Right lobe of liver (tissue), 6 donors: ENCODE measurements around the gene RAP2B. TPM values are rescaled to one million over a fixed set of nuclear protein-coding genes. Genes with fewer than 3 reads are reported as not detected.

Source experiments
- ATAC-seq, 4 donors: fragments of 200-7000 bp; cut with Tn5 transposase; one replicate each; pipeline ENCODE4 v1.9.1; 2020; ENCODE audit warnings: mild to moderate bottlenecking in 4 of 4, moderate library complexity in 4 of 4
- DNase-seq, 3 donors: peaks; one replicate each; pipeline ENCODE4 v3.0.0-alpha.2; 2020
- H3K27ac ChIP-seq, 3 donors: fragments of 200-600 bp; one replicate each; pipeline ENCODE4 v1.8.0; 2022
- H3K27me3 ChIP-seq, 2 donors: fragments of 200-600 bp; one replicate each; pipeline ENCODE4 v1.8.0; 2022
- H3K36me3 ChIP-seq, 4 donors: fragments of 200-600 bp; sonication (generic) in 1 of 4; one replicate each; pipeline versions ENCODE4 v1.5.1 to v1.8.0; 2017 to 2022; ENCODE audit warnings: control low read depth in 1 of 4
- H3K4me1 ChIP-seq, 4 donors: fragments of 200-600 bp; sonication (generic) in 1 of 4; one replicate each; pipeline versions ENCODE4 v1.5.1 to v1.8.0; 2017 to 2022; ENCODE audit warnings: control low read depth in 1 of 4
- H3K4me3 ChIP-seq, 3 donors: fragments of 200-600 bp; one replicate each; pipeline ENCODE4 v1.8.0; 2022
- H3K9me3 ChIP-seq, 4 donors: fragments of 200-600 bp; sonication (generic) in 1 of 4; one replicate each; pipeline versions ENCODE4 v1.5.1 to v1.8.0; 2017 to 2022; ENCODE audit warnings: control low read depth in 1 of 4
- CTCF ChIP-seq, 4 donors: fragments of 200-600 bp in 3 of 4; fragments of 450-650 bp in 1 of 4; IDR thresholded peaks; one replicate each; pipeline versions ENCODE4 v1.5.1 to v1.8.0; 2016 to 2022; ENCODE audit warnings: antibody characterized with exemption in 4 of 4, mild to moderate bottlenecking in 2 of 4
- POLR2A ChIP-seq: fragments of 450-650 bp; IDR thresholded peaks from one replicate; pipeline ENCODE4 v1.6.1; 2017; ENCODE audit warnings: antibody characterized with exemption, mild to moderate bottlenecking
- WGBS: methylation state at CpG from one replicate; pipeline ENCODE4 v1.1.6; 2018; ENCODE audit warnings: low coverage, low lambda C conversion rate; ENCODE audit not compliant: insufficient coverage; ENCODE audit errors: missing lambda C conversion rate; 5-methylcytosine and 5-hydroxymethylcytosine counted together
- intact Hi-C, 2 donors: fragments of 100-400 bp; cut with DNase I; formaldehyde crosslinking; loops; one replicate each; pipeline versions ENCODE4 v1.11.2 to v1.14.1; 2022
- total RNA-seq, 6 experiments: library from RNA; depleted of rRNA in 2 of 6; stranded (reverse); fragments of >200 nt in 2 of 6; fragmentation: NEBNext Ultra II Directional in 3 of 6; extraction: Animal tissue kit (Norgen Biotek cat#: 25700) in 3 of 6; gene quantifications; one replicate each; pipeline versions ENCODE4 v1.1.0 to v1.2.4, GENCODE V29; 2016 to 2023
- donor health status: DM: no; HTN: yes; CAD: no.
- donor health status: DM: no; HTN: no; CAD: no.
- donor health status: DM: no; HTN: no; CAD: no.
- donor health status: DM: no; HTN: yes; CAD: no.
- donor health status: DM: no; HTN: yes; CAD: no.

Gene RAP2B
- total RNA-seq, 6 experiments from 2014 or later = 2.4 to 17.6 (median 4.5) TPM

GRCh38 chr3:153158189-153158588, 3.8 kb upstream of the RAP2B start:
- Histone ChIP-seq H3K4me1 (peaks cover 0 to 16% (median 0%) of the 10 kb centered on the region in 4 donors), H3K4me3 (no peak overlapping the region), H3K27ac (peak overlapping the region in 1 of 3 donors; percentile 8), H3K9me3 (no peaks in the 10 kb centered on the region), H3K36me3 (no peaks in the 10 kb centered on the region), H3K27me3 (no peaks in the 10 kb centered on the region)
- no peak for TF ChIP-seq POLR2A
- TF ChIP-seq CTCF (IDR thresholded peaks at IDR 0.05) = no peak
- DNase-seq = no peak
- ATAC-seq = no peak
- intact Hi-C loops = no loop called here
- 46% methylated on average over 4 of the region's 4 CpGs for WGBS

- H3K4me1 ChIP-seq = peaks cover 0 to 18% (median 3%) of the 10 kb centered on the region in 4 donors
- WGBS = 83% methylated on average over 6 of the region's 9 CpGs
- H3K4me3 ChIP-seq = no peak overlapping the region
- H3K27me3 ChIP-seq = no peaks in the 10 kb centered on the region
- no peaks in the 10 kb centered on the region for H3K36me3 ChIP-seq
- intact Hi-C loops = no loop called here
- H3K27ac ChIP-seq = no peak overlapping the region
- H3K9me3 ChIP-seq = no peaks in the 10 kb centered on the region
- ATAC-seq (no peak), DNase-seq (no peak)
- no peak for TF ChIP-seq POLR2A
- TF ChIP-seq CTCF (IDR thresholded peaks at IDR 0.05) = no peak
Measured at GRCh38 chr3:153158961-153159735, 2.9 kb upstream of the RAP2B start.

GRCh38 chr3:153159771-153160397, 2.1 kb upstream of the RAP2B start:
- 64% methylated on average over 6 of the region's 9 CpGs for whole genome bisulfite sequencing
- Histone ChIP-seq H3K4me1 (peaks cover 0 to 21% (median 3%) of the 10 kb centered on the region in 4 donors), H3K9me3 (no peaks in the 10 kb centered on the region), H3K27me3 (no peaks in the 10 kb centered on the region), H3K4me3 (peak overlapping the region; percentile 51 to 86 (median 82)), H3K27ac (peak overlapping the region; percentile 78 to 86 (median 86)), H3K36me3 (no peaks in the 10 kb centered on the region)
- intact Hi-C loops = no loop called here
- DNase-seq = no peak
- no peak for ATAC-seq
- TF ChIP-seq POLR2A (no peak), CTCF (IDR thresholded peaks at IDR 0.05) (no peak)

- Histone ChIP-seq H3K4me1 (peaks cover 0 to 21% (median 3%) of the 10 kb centered on the region in 4 donors), H3K36me3 (no peaks in the 10 kb centered on the region), H3K9me3 (no peaks in the 10 kb centered on the region), H3K27ac (peak overlapping the region; percentile 78 to 86 (median 86)), H3K4me3 (peak overlapping the region; percentile 51 to 86 (median 82)), H3K27me3 (no peaks in the 10 kb centered on the region)
- TF ChIP-seq CTCF (IDR thresholded peaks at IDR 0.05) (no peak), POLR2A (peak; percentile 39)
- intact Hi-C loops = no loop called here
- DNase-seq = peak; percentile 74 to 90 (median 84)
- peak; percentile 18 to 51 (median 30) for ATAC-seq
- 0% methylated on average over 17 of the region's 43 CpGs for WGBS
Measured at GRCh38 chr3:153160451-153161137, 1.4 kb upstream of the RAP2B start.
